CD4-positive, alpha-beta T cell treated with Interleukin-6 for 4 hours (primary cell): ENCODE measurements around the gene ATP5F1D.
"Not testable (repeated sequence)": the region's sequence is repeated elsewhere in the genome, so short reads cannot be mapped to it uniquely, and the experiment has no call there.

ENCODE experiments used
- DNase-seq: peaks from one replicate; pipeline ENCODE4 v3.0.0-alpha.2; 2020; ENCODE audit warnings: mixed read lengths

ATP5F1D gene

DNA sequence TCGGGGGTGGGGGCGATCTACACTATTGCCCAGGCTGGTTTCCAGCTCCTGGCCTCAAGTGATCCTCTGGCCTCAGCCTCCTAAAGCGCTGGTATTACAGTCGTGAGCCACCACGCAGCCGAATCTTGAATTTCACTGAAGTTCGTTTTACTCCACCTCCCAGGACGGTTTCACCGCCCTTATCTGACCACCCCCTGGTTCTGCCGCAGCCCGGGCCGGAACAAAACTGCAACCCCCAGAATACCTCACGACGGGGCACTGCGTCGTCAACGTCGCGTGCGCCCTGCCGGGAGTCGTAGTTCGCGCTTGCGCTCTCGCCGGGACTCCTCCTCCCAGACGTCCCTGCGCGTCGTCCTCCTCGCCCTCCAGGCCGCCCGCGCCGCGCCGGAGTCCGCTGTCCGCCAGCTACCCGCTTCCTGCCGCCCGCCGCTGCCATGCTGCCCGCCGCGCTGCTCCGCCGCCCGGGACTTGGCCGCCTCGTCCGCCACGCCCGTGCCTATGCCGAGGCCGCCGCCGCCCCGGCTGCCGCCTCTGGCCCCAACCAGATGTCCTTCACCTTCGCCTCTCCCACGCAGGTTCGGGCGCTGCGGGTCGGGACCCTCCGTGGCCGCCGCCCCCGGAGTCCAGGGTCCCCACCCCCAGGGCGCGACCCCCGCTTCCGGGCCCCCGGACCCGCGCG, at the start of gene ATP5F1D:
ATP5F1D (plus strand) TSS at position 335 of the 679 bp plus-strand sequence; CDS start at position 435, 100 bp downstream.
- DNase-seq: peak; percentile 94

DNA sequence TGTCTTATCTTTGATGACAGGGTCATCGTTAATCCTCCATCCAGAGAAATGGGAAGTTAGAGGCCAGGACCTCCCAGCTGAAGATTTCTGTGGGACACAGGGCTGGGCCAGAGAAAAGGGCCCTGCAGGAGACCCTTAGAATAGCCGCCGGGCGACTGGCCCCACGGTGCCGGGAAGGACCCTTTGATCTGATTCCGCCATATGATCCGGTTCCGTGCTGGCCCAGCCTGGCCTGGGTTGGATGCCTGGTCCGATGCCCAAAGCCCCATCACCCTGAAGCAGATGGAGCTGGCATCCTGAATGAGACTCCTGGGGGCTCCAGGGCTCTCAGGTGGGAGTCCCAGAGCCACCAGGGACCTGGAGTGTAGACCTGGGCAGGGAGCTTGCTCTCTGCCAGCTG, 42.0 kb upstream of the ATP5F1D start:
- DNase-seq: no peak

DNA sequence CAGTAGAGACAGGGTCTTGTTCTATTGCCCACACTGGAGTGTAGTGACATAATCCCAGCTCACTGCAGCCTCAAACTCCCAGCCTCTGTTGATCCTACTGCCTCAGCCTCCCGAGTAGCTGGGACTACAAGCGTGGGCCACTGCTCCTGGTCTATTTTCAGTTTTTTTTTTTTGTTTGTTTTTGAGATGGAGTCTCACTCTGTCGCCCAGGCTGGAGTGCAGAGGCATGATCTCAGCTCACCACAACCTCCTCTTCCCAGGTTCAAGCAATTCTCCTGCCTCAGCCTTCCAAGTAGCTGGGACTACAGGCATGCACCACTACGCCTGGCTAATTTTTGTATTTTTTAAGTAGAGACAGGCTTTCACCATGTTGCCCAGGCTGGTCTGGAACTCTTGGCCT, 40.9 kb upstream of the ATP5F1D start:
- not testable (repeated sequence) for DNase-seq

- DNase-seq: peak; percentile 99
Measured at GRCh38 chr19:1205114-1206099, 36.1 kb upstream of the ATP5F1D start, which contains the start of gene STK11. STK11 (plus strand) TSS chr19:1205778; CDS start chr19:1206914, 1,136 bp downstream.

DNA sequence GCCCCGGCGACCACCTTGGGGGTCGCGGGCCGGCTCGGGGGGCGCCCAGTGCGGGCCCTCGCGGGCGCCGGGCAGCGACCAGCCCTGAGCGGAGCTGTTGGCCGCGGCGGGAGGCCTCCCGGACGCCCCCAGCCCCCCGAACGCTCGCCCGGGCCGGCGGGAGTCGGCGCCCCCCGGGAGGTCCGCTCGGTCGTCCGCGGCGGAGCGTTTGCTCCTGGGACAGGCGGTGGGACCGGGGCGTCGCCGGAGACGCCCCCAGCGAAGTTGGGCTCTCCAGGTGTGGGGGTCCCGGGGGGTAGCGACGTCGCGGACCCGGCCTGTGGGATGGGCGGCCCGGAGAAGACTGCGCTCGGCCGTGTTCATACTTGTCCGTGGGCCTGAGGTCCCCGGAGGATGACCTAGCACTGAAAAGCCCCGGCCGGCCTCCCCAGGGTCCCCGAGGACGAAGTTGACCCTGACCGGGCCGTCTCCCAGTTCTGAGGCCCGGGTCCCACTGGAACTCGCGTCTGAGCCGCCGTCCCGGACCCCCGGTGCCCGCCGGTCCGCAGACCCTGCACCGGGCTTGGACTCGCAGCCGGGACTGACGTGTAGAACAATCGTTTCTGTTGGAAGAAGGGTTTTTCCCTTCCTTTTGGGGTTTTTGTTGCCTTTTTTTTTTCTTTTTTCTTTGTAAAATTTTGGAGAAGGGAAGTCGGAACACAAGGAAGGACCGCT, 35.2 kb upstream of the ATP5F1D start:
- no peak for DNase-seq

- DNase-seq: peak; percentile 40
Measured at GRCh38 chr19:1206864-1207450, 34.6 kb upstream of the ATP5F1D start.

GRCh38 chr19:1208830-1209229, 32.7 kb upstream of the ATP5F1D start:
- not testable (repeated sequence) for DNase-seq

- no peak for DNase-seq
Measured at GRCh38 chr19:1210227-1210538, 31.4 kb upstream of the ATP5F1D start.

DNA sequence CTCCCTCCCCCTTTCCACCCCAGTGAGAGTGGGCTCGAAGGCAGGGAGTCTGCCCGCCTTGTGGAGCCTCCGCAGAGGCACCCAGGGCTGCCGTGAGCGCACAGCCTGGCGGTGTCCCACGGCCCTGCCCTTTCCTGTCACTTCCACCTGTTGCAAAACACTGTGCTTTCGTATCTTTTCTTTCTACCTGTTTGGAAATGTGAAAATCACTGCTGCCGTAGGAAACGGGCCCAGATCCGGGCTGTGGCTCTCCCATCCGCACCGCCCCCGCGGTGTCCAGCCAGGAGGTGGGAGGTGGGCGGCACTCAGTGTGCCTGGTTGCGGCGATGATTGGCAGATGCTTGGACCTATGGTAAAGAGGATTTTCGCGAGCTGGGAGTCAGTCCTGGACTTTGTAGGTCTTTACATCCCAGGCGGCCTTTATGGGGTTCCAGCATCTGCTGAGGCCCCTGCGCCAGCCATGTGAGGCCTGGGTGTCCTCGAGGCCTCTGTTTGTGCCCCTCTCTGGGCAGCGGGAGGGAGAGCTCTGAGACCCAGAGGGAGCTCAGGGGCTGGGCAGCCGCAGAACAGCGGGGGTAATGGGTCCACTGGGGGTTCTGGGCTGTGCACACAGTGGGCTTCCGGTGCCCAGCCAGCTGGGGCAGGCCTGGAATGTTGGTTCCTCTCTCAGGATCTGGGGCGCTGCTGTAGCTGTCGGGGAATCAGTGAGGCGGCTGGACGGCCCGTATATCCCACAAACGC, 29.9 kb upstream of the ATP5F1D start:
- DNase-seq: no peak

DNA sequence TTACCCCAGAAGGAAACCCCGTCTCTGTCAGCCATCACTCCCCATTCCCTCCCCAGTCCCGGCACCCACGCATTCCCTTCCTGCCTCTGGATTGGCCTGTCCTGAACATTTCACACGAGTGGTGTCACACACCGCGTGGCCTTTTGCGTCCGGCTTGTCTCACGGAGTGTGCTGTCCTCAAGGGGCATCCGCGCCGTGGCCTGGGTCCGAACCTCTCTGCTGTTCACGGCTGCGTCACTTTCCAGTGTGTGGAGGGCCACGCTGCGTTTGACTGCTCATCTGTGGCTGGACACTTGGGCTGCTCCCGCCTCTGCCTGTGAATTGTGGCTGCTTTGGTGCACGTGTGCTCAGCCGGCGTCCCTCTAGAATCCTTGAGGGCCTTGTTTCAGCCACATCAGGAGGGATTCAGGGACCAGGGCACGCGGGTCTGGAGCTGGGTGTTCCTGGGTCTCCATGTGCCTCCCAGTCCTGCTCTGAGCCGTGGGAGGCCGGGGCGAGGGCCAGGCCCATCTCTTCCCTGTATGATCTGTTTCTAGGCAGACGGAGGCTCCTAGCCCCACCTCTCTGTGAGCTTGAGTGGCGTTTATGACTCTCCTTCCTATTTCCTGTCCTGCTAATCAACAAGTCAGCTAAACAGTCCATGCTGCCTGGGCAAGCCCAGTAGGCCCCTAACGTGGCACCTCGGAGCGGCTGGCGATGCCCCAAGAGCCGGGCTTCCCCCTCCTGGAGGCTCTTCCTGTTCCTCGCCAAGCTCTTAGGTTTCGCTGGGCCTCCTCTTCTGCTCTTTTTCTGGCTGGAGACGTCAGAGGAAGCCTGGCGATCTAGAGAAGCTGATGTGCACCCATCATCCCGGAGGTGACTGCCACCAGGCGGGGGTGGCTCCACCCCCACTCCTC, 27.9 kb upstream of the ATP5F1D start:
- peak; percentile 55 for DNase-seq

DNA sequence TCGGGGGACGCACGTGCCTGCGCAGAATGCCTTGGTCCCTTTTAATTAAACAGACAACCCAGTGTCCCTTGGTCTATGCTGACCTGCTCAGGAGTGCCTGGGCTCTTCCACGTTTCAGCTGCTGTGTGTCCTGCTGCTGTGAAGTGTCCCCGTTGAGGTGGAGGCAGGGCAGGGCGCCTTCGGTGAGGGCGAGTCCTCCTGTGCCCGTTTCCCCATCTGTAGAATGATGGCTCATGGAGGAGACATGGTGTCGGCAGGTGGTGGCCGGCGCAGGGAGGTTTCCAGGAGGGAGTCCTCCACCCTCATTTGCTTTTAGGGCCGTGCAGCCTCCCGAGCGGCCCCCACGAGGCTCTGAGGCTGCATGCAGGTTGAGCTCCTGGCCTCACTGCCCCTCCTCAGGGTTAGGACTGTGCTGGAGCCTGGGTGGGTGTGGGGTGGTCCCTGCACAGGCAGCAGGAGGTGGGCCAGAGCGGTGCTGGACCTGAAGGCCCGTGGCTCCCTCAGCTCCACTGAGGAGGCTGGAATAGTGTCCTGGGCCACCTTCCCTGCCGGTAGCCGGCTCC, 27.2 kb upstream of the ATP5F1D start:
- no peak for DNase-seq

DNA sequence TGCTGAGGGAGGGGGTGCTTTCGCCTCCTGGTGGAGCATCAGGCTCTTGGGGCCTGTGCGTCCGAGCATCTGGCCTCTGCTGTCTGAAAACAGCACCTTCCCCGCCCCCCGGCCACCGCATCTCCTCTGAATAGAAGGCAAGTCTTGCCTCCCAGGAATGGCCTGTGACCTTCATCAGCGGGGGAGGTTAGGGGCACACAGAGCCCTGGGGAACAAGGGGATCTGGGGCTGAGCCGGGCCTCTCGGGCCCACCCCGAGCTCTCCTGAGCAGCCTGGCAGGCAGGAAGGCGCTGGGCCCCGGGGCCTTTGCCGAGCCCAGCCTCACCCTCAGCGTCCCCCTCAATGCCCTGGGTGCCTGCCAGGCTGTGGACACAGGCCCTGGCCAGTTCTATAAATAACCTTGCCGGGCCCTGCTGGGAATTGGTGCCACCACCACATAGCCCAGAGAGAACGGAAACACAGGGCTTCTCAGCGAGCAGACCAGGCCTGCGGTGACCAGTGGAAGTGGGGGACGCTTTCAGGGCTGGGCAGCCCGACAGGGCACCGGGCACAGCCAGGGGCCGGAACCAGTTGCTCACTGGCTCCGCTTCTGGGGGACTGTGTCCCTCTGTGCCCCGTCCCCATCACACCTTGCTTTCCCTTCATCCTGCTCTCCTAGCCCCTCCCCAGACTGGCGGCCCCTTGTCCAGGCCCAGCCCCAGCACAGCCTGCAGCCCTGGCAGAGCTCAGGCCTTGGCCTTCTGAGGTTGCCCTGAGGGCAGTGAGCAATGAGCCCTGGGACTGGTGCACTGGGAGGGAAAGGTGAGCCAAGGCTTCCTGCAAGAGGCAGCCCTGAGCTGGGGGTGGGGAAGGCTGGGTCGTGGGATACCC, 26.5 kb upstream of the ATP5F1D start:
- no peak for DNase-seq

DNA sequence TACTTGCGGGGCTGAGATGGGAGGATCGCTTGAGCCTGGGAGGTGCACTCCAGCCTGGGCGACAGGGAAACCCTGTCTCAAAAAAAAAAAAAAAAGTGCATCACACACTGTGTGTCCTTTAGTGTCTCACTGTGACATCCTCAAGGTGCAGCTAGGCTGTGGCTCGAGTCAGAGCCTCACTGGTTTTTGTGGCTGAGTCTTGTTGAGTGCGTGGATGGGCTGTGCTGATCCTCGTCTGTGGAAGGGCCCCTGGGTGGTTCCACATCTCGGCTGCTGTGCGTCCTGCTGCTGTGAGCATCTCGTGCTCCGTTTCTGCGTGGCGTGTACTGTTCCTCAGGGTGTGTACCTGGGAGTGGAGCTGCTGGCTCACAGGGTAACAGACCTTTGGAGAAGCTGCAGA, 24.8 kb upstream of the ATP5F1D start:
- no peak for DNase-seq

- no peak for DNase-seq
Measured at GRCh38 chr19:1217366-1217765, 24.2 kb upstream of the ATP5F1D start.

- DNase-seq: no peak
Measured at GRCh38 chr19:1218751-1219567, 22.6 kb upstream of the ATP5F1D start.

DNA sequence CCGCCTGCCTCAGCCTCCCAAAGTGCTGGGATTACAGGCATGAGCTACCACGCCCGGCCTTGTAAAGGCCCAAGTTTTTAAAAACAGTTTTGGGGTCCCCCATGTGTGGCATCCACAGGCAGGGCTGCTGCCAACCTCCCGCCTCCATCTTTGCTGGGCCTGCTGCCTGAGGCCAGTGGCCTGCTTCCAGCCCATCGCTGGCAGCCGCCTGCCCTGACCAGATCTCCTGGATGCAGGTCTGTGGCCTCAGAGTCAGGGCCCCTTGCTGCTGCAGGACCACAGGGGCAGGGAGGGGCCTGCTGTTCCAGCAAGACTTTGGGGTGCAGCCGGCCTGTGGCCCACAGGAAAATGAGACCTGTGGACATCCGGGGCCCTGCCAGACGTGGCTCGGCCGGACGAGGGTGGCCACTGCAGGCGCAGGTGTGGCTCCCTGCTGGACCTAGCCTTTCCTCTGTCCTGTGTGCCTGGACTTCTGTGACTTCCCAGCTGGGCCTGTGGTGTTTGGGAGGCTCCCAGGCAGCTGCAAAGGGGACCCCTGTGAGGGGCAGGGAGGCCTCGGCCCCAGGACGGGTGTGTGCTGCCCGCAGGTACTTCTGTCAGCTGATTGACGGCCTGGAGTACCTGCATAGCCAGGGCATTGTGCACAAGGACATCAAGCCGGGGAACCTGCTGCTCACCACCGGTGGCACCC, 21.6 kb upstream of the ATP5F1D start:
- no peak for DNase-seq

DNA sequence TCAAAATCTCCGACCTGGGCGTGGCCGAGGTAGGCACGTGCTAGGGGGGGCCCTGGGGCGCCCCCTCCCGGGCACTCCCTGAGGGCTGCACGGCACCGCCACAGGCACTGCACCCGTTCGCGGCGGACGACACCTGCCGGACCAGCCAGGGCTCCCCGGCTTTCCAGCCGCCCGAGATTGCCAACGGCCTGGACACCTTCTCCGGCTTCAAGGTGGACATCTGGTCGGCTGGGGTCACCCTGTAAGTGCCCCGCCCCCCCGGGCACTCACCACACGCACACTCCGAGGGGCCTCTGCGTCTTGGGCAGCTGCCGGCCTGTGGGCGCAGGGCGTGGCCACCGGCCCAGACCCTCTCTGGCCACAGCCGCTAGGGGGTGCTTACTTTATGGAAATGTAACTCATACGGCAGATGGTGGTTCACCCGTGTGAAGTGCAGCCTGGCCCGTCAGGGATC, 21.0 kb upstream of the ATP5F1D start:
- no peak for DNase-seq
